Stimulated activated naive CD4-positive, alpha-beta T cell treated with Interleukin-2 at 50 U/mL for 16 hours (primary cell): Measurements from ENCODE around the gene TRAK1.

Experiments
- DNase-seq: peaks from one replicate; lab custom pipeline; 2025; lab: John Stamatoyannopoulos, UW

The TRAK1 gene

GRCh38 chr3:42210726-42211125 is 119.6 kb downstream of the TRAK1 start:
- no peak for DNase-seq

GRCh38 chr3:42213417-42213816 is 122.3 kb downstream of the TRAK1 start:
- no peak for DNase-seq

- no peak for DNase-seq
These were observed 122.9 kb downstream of the TRAK1 start for GRCh38 chr3:42214064-42214463.

- no peak for DNase-seq
These were observed 123.6 kb downstream of the TRAK1 start for GRCh38 chr3:42214565-42215283.

- DNase-seq: no peak
These were observed 125.1 kb downstream of the TRAK1 start for GRCh38 chr3:42216302-42216701.

GRCh38 chr3:42216931-42217333 is 125.8 kb downstream of the TRAK1 start:
- no peak for DNase-seq

- DNase-seq: no peak
These were observed 129.4 kb downstream of the TRAK1 start for GRCh38 chr3:42220436-42221121.

- DNase-seq: no peak
These were observed 132.0 kb downstream of the TRAK1 start for GRCh38 chr3:42222942-42223693.

- DNase-seq: no peak
These were observed 133.0 kb downstream of the TRAK1 start for GRCh38 chr3:42224178-42224577.

- DNase-seq: no peak
These were observed 133.7 kb downstream of the TRAK1 start for GRCh38 chr3:42224658-42225421.

GRCh38 chr3:42225486-42226363 is 134.6 kb downstream of the TRAK1 start:
- DNase-seq: no peak

- no peak for DNase-seq
These were observed 135.6 kb downstream of the TRAK1 start for GRCh38 chr3:42226470-42227425.

GRCh38 chr3:42228796-42229195 is 137.6 kb downstream of the TRAK1 start:
- DNase-seq: no peak

GRCh38 chr3:42229266-42229941 is 138.2 kb downstream of the TRAK1 start:
- DNase-seq: no peak

GRCh38 chr3:42229942-42230688 is 139.0 kb downstream of the TRAK1 start:
- DNase-seq: no peak

- DNase-seq: no peak
These were observed 139.7 kb downstream of the TRAK1 start for GRCh38 chr3:42230860-42231259.

GRCh38 chr3:42235532-42235931 is 144.4 kb downstream of the TRAK1 start:
- no peak for DNase-seq

GRCh38 chr3:42236611-42237010 is 145.5 kb downstream of the TRAK1 start:
- DNase-seq: no peak

- no peak for DNase-seq
These were observed 154.9 kb downstream of the TRAK1 start for GRCh38 chr3:42246091-42246490.
